Activated CD4-positive, CD25-positive, alpha-beta regulatory T cell treated with anti-CD3 and anti-CD28 coated beads, Interleukin-2, amount 50 U/mL, for 72 hours (primary cell): ENCODE measurements around the gene CNTN4.

Source experiments
- DNase-seq: peaks from one replicate; pipeline ENCODE4 v3.0.0; 2021

The CNTN4 gene

DNA sequence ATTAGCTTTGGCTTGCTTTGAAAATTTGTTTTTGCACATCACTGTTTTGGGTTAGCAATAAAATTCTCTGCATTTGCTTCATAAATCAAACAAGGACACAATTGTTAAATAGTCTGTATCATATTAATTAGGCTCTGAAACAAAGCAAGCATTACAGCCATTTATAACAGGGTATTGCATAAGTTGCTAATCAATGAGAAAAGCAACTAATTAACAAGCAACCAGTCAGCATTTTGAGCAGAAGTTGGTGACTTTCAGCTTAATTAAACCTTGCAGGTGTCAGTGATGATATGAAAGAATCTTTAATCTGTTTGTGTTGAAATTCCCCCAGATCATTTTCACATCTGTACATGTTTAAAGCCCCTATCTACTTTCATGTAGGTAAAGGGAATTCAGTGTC is 516.4 kb downstream of the CNTN4 start:
- DNase-seq, result no peak

DNA sequence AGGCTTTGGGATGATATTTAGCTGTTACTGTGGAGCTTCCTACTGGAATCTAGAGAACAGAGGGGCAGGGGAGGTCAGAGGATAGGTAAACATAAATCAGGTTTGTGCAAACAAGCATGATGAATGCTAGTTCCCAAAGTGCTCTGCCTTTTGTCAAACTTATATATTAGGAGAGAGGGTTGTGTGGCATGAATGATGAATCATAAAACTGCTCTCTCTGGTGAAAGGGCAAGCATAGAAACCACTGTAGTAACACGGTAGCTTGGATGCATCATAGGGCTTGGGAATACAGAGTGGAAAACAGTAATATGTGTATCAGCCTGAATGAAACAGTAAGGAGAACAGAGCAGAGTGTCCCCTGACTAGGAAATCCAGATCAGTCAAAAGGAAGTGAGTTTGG is 524.8 kb downstream of the CNTN4 start:
- no peak for DNase-seq

DNA sequence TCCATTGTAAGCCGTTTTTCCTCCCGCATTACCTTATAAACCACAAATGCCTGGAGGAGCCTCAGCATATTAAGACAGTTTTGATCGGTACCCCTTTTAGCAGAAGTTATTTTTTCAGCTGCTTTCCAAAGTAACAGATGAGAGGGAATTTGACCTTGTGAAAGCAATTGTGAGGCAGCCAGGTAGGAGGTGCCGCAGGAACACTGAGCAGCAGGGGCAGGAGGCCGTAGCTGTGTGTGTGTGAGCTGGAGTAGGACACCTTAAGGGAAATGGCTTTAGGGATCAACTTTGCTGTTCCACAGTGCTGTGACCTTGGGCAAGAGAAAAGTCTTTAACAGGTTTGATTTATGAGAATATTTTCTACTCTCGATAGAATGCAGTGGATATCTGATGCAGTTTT is 529.5 kb downstream of the CNTN4 start:
- DNase-seq, result no peak

DNA sequence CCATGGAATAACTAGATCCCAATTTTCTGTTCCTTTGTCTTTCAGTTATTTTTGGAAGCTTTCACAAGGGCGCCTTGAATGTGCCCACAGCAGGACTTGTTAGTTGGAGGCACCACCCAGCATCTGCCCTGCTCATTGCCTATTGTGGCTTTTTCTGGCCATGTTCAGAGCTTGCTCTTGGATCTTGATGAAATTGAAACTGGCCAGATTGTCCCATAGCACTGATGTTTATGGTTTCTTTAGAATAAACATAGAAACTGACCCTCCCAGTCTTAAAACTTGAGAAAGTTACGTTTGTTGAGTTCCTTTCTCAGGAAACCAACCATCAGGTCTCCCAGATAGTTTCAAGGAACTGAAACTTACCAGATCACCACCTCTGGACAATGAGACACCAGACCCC is 536.8 kb downstream of the CNTN4 start:
- no peak for DNase-seq

DNA sequence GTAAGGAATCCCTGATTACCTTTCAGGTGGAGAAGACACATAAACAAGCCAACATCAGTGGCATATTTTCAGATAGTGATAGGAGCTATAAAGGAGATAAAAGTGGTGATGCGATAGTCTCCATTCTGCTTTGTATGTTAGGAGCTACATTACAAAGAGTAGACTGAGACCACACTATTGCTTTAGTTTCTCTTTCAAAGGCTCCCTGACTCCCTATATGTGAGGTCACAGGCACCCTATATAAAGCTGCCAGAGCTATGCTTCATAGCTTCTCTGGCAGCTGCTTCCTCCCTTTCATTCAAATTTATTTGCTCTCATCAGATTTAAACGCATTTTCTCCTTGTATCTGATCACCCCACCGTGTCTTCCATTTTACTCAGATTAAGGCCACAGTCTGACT is 544.9 kb downstream of the CNTN4 start:
- no peak for DNase-seq

DNA sequence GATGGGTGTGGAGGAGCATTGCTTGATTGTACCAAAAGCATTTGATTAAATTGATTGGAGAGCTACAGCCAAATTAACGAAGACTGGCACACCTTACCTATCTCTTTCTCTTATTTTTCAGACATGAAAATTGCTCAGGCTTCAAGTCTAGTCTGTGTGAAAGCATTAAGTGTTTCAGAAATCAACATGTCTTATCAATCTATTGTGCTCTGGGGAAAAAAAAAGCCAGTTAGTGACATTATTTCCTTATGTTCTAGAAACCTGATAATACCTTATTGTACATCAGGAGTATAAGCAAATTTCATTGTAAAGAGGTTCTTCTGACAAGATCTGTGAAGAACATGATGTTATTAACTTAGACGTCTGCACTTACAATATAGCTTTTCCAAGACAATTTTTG is 546.3 kb downstream of the CNTN4 start:
- no peak for DNase-seq

DNA sequence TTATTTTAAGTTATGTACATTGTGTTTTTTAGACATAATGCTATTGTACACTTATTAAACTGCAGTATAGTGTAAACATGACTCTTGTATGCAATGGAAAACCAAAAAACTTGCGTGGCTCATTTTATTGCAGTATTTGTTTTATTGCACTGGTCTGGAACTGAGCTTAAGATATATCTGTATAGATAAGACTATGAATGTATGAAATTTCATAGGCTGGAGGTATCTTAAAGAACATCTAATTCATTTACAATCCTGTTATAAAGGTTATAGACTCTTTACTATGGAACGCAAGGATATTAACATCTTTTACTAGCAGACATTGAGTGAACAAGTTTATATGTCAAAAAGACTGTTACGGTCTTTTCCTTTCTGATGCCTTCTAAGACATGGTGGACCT is 552.1 kb downstream of the CNTN4 start:
- no peak for DNase-seq

DNA sequence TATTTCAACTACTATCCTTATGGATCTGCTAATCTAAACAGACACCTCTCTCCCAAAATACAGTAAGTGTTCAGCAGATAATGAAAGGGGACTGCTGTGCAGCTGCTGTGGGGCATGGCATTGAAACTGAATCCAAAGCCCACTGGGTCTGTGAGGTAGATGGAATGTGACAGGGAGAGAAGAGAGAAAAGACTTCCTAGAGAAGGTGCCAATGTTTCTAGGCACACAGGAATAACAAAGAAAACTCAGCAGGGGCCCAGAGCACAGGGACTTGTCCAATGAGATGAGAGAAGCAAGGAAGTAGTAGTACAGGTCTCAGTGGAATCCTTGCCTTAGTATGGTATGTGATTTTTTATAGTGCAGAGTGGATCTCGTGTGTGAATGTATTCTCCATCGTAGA is 553.7 kb downstream of the CNTN4 start:
- no peak for DNase-seq

DNA sequence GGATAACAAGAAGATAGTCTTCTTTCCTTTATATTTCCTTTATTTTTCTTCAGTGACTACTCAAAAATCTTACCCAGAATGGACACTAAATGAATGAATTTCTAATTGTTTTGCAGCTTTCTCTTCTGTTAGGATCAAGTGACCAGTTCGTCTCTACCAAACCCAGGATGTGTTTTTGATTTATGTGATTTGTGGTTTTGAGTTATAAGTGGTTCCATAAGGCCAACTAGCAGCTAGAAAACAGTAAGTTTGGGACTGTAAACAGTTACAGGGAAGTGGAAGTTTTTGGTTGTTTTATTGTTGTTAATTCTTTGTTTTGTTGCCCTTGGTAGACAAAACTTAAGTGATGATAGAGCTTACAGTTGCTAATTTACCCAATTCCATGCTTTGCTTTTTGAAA is 555.0 kb downstream of the CNTN4 start:
- DNase-seq, result no peak

DNA sequence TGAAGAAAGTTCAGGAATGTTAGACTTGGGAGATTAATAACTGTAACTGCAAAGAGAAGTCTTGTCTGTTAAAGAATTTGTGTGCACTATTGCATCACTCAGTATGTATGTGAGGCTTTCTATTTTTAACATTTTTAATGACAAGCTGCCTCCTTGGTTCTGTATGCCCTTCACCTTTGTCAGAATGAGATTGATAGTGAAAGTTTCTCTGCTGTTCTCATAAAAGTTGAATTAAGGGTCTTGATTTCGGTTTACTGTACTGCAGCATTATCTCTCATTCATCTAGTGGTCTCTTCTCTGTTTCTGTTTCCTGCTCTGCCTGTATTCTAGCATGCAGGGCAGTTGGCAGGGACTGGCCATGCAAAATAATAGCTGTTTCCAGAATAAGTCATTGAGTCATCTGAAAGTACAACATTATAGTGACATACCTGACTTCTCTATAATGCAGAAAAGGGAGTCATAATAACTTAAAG is 556.6 kb downstream of the CNTN4 start:
- no peak for DNase-seq

DNA sequence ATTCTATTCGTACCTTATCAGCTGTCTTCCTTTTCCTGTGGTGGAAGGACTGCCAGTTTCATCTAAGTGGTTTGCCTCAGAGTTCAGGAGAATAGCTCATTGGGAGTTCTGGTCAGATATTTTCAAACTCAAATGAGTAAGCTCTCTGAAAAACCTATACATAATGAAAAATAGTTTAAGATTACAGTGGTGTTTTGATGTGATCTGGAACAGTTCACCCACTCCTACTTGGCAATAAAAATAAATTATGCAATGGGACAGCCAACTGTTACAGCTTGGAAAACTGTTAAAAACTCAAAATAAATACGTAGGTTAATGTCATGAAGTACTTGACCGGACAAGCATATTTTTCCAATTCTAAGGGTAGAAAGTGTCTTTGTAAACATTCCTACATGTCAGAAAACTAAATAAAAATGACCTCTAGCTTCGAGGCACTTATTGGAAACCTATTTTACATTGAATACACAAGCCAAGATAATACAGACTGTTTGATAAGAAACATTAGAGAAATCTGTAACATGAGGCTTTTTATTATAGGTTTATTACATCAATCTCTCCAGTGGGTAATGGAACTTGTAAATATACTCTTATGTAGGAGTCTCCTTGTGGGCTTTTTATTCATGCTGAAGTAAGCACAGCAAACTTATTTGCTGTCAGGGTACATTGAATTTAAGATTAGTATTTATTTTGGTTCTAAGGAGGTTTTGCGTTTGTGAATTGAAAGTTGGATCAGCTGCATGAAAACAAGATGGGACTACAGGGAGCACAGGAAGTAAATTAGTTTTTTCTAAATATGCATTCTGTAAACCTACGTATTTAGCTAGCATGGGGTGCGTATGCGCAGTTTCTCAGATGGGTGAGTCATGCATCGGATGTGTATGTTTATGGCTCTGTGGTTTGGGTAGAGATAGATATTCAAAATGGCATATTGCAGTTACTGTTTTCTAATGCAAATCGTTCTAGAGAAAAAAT is 558.4 kb downstream of the CNTN4 start:
- no peak for DNase-seq

DNA sequence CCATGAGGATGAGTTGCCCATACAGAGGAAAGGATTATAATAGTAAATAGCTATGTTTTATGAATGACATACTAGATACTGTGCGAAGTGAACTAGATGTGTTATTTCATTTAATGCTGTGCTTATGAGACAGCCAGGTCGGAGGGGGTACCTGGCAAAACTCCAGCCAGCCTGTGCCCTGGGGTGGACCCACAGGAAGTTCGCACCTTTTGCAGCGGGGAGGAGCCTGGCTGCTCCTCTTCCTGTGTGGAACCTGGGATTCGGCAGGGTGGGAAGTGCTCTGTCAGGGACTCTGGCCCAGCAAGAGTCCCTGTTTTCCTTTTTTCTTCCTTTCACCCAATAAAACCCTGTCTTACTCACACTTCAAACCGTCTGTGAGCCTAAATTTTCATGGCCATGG is 559.3 kb downstream of the CNTN4 start:
- no peak for DNase-seq

DNA sequence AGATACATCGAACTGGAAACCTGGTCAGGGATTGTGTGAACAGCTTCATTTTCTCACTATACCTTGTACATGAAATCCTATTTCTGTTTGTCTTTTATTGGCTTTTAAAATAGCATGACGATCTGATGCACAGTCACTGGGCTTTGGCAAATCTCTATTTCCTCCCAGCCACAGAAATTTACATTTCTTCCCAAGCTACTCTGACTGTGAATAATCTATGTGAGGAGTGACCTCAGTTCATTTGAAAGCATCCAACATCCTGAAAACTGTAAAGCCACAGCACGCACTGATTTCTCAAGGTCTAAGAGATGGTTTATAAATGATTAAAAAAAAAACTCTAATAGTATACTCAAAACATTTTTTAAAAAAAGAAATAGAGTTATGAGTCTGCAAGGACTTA is 561.2 kb downstream of the CNTN4 start:
- no peak for DNase-seq

DNA sequence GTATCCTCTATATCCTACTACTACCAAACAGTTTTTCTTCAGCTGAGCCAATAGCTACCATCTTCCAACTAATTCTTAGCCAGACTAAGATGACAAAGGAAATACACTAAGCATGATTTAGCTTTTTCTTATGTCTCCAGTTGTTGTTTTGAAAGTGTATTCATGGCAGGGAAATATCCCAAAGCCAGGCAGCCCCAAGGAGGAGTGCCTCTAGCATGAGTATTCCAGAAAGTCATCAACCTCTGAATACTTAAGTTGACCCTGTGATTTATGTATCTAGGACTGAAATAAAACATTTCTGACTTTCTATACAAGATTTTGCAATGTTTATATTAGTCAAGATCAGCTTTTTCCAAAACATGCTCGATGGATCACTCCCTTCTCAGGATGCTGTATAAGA is 562.4 kb downstream of the CNTN4 start:
- DNase-seq, result no peak

DNA sequence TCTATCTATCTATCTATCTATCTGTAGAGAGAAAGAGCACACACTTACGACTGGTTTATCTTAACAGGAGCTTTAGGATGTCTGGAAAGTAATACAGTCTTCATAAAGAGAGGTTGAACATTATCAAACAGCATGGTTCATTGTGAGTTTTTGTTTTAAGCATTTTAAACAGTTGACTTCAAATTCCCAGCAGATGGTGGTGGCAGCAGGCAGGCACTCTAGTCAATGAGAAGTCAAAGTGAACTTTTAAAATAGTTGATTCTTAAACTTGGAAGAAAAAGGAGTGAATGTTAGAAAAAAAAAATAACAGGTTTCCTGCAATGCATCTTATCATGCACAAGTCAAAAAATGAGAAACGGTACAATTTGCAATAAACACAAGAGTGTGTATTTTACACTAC is 578.8 kb downstream of the CNTN4 start:
- DNase-seq, result no peak

DNA sequence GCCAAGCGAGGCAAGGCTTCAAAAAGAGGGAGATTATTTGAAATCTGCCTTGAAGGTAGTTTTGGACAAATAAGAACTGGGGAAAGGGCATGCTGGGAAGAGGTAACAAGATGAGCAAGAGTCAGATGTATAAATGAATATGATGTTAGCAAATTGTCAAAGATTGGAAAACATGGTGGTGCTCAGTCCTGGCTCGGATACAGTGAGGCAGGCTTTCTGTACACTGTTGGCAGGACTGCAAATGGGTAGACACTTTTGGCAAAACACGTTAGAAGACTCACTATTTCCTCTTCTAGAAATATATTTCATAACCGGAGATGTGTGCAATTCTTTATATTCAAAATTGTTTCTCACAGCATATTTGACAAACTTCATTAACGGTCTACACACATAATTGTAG is 581.6 kb downstream of the CNTN4 start:
- no peak for DNase-seq

DNA sequence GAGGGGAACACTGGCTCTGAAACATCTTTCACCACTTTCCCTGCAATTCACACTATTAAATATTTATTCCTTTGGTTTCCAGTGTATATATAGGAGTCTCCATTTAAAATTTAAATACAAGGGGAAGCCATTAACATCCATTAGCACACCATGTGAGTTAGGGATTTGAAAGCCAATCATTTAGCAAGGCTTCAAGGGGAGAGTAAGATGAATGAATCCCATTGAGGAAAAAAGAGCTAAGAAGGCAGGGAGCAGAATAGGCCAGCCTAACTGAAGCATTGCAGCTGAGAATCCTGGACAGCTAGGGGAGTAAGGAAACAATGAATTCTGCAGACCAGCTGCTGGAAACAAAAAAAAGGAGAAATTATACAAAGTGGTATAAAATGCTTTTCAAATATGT is 585.4 kb downstream of the CNTN4 start:
- no peak for DNase-seq

DNA sequence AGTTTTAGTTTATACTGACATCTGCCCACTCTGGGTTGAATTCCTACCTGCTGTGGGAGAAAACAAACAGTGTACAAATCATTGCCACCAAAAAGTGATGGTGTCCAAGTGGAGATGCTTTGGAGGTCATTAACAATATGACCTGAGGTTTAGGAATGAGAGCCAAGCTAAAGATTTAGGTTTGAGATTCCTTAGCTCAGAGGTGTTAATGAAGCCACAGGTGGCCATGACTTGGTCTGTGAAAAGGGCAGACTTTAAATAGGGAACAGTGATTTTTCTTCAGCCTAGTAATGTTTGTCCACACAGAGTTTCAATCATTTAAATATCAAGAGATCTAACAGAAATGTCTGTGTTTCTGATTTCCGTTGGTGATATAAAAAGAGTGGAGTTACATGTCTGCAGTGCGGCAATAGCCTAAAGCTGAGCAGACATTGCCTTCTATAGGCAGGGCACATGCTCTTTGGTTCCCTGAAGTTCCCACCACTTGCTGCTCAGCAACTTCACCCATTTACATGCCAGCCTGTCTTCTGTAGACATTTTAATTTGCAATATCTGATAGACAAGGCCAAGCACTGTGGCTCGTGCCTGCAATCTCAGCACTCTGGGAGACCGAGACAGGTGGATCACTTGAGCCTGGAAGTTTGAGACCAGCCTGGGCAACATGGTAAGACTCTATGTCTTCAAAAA is 588.3 kb downstream of the CNTN4 start:
- DNase-seq, result no peak

DNA sequence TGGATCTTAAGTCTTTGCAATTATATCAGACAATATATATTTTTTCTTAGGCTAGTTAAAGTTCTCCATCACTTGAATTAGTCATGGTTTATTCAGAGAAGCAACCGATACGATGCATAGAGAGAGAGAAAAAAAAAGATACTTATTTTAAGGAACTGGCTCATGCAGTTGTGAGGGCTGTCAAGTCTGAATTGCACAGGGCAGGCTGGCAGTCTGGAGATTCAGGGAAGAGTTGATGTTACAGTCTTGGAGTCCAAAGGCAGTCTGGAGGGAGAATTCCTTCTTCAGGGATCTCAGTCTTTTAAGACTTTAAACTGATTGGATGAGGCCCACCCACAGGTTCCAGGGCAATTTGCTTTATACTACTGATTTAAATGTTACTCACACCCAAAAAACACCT is 598.9 kb downstream of the CNTN4 start:
- DNase-seq, result no peak

DNA sequence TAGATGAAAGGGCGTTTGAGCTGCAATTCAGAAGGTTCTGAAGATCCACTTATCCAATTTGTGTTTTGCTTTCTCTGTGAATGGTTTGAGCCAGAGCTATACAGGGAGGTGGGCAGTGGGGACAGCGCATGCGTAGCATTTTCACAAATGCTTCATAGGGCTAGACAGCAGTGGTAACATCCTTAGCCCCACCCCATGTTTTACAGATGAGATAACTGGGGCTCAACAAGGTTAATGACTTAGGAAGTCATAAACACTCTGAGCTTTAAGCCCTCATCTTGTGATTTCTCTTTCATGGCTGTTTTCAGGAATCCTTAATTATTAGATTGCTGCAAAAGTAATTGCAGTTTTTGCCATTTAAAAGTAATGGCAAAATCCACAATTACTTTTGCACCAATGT is 602.8 kb downstream of the CNTN4 start:
- DNase-seq, result no peak

DNA sequence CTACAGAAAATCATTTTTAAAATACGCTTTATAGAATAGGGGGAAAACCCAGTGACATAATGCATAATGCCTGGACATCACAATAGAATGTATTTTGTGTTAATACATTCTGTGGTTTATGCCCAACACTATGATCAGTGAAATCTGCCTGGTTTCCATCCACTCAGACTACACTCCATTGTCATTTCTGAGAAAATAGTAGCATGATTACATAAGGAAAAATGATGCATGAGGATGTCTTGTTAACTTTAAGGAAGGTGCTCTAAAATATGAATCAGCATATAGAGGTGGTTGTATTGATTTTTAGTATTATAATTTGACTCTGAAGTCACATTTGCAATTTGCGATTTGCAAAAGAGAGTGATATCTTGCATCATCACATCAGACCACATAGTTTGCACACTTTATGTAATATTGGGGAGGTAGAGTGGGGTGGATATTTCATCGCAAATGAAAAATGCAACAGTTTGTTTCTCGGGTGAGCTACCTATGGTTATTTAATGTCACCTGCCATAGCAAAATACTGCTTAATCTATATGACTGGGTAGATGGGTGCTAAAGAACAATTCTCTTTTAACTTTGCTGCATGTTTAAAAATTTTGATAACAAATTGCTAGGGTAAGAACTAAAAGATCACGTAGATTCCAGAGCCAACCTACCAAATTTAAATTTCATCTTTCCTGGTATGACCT is 607.6 kb downstream of the CNTN4 start:
- no peak for DNase-seq

DNA sequence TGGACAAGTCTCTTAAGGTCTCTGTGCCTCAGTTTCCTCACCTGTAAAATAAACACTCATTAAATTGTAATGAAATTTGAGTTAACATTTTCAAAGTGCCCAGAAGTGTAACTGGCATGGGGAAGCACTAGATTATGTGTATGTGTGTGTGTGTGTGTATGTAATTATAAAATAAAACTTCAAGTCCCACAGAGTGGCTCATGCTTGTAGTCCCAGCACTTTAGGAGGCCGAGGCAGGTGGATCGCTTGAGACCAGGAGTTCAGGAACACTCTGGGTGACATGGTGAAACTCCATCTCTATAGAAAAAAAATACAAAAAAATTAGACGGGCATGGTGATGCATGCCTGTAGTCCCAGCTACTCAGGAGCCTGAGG is 608.2 kb downstream of the CNTN4 start:
- DNase-seq, result no peak

DNA sequence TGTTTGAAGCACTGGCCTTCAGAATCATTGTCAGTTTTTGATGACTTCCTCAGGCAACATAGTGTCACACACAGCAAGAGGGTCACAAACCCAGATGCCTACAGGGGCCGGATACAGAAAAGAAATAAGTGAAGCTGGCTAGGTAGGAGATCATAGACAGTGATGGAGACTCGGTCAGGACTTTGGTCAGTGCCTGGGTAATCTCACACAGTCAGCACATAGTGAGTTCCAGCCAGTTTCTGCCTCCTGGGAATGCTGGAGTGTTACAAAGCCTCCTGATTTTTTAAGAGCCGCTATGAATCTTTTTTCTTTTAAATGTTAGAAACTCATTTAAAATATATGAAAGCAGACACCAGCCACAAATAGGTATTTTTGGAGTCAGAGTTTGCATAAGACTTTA is 612.4 kb downstream of the CNTN4 start:
- no peak for DNase-seq

DNA sequence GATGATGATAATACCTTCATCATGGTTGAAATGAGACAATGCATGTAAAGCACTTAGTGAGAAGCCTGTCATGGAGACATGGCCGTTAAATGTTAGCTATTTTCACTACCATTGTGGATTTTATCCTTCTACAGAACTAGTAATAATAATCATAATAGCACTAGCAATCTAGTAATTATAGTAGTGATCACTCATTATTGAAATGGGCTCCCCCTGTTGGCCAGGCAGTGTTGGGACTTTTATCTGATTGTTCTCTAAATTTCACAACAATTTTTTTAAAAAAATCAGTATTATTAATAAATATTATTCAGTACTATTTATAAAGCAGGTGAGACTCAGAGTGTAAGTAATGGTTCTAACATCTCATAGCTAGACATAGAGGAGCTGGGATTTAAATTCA is 615.3 kb downstream of the CNTN4 start:
- DNase-seq, result no peak
